CD14-positive monocyte (primary cell): ENCODE measurements around the gene ACP1. TPM values are rescaled to one million over a fixed set of nuclear protein-coding genes. Genes with fewer than 3 reads are reported as not detected.

Experiments used
- DNase-seq, 3 donors: peaks; one replicate each; pipeline ENCODE4 v3.0.0-alpha.2; 2011 to 2022
- H2AFZ ChIP-seq: 2 replicates; pipeline ENCODE4 v1.6.0; 2012; ENCODE audit warnings: mild to moderate bottlenecking, low read depth, low read length, inconsistent platforms; ENCODE audit not compliant: insufficient read depth, poor library complexity, severe bottlenecking
- H3K27ac ChIP-seq, 2 donors: 1 replicate in 1 of 2; 2 replicates in 1 of 2; pipeline ENCODE4 v1.5.1; 2012 to 2013; ENCODE audit warnings: low read length in 2 of 2, control low read depth in 1 of 2, inconsistent platforms in 1 of 2, low read depth in 1 of 2, mild to moderate bottlenecking in 1 of 2
- H3K27me3 ChIP-seq, 2 donors: one replicate each; pipeline versions ENCODE4 v1.6.0 to v1.6.1; 2011 to 2013; ENCODE audit warnings: low read length in 2 of 2; ENCODE audit not compliant: control insufficient read depth in 2 of 2, insufficient read depth in 2 of 2
- H3K36me3 ChIP-seq, 2 donors: replicated peaks in 1 of 2; 1 replicate in 1 of 2; 2 replicates in 1 of 2; pipeline versions ENCODE4 v1.5.1 to v1.6.1; 2012 to 2013; ENCODE audit warnings: low read length in 2 of 2, control low read depth in 1 of 2, inconsistent platforms in 1 of 2, mild to moderate bottlenecking in 1 of 2; ENCODE audit not compliant: insufficient read depth in 2 of 2, control insufficient read depth in 1 of 2
- H3K4me1 ChIP-seq, 2 donors: 1 replicate in 1 of 2; 2 replicates in 1 of 2; pipeline versions ENCODE4 v1.5.1 to v1.6.1; 2012 to 2013; ENCODE audit warnings: low read length in 2 of 2, control low read depth in 1 of 2, inconsistent platforms in 1 of 2, mild to moderate bottlenecking in 1 of 2, moderate library complexity in 1 of 2; ENCODE audit not compliant: insufficient read depth in 2 of 2, control insufficient read depth in 1 of 2
- H3K4me2 ChIP-seq: replicated peaks from 2 replicates; pipeline ENCODE3; 2012; ENCODE audit warnings: low read length, moderate library complexity, mild to moderate bottlenecking; ENCODE audit not compliant: poor library complexity, severe bottlenecking; ENCODE audit errors: extremely low read depth
- H3K4me3 ChIP-seq, 3 experiments: fragments of 200-600 bp in 1 of 3; sonication (generic) in 1 of 3; replicated peaks in 1 of 3; 1 replicate in 2 of 3; 2 replicates in 1 of 3; pipeline ENCODE4 v1.5.1; 2011 to 2013; ENCODE audit warnings: low read length in 3 of 3, mild to moderate bottlenecking in 3 of 3, control low read depth in 2 of 3, low read depth in 2 of 3, inconsistent platforms in 1 of 3, moderate library complexity in 1 of 3
- H3K79me2 ChIP-seq: 2 replicates; pipeline ENCODE4 v1.6.0; 2012; ENCODE audit warnings: mild to moderate bottlenecking, control low read depth, inconsistent platforms, low read length, moderate library complexity; ENCODE audit not compliant: insufficient read depth
- H3K9ac ChIP-seq: 2 replicates; pipeline ENCODE4 v1.6.0; 2017; ENCODE audit warnings: low read length, mild to moderate bottlenecking; ENCODE audit not compliant: insufficient read depth, poor library complexity, severe bottlenecking
- H3K9me3 ChIP-seq, 2 donors: replicated peaks in 1 of 2; 1 replicate in 1 of 2; 2 replicates in 1 of 2; pipeline versions ENCODE4 v1.5.1 to v1.6.1; 2012 to 2013; ENCODE audit warnings: low read length in 2 of 2, control low read depth in 1 of 2; ENCODE audit not compliant: control insufficient read depth in 1 of 2, insufficient read depth in 1 of 2
- H4K20me1 ChIP-seq: 2 replicates; pipeline ENCODE4 v1.6.0; 2012; ENCODE audit warnings: mild to moderate bottlenecking, low read length, control low read depth, moderate library complexity; ENCODE audit not compliant: insufficient read depth
- H3K27ac Mint-ChIP-seq, 7 donors: one replicate each; pipeline ENCODE4 v1.8.0; 2020; ENCODE audit warnings: mild to moderate bottlenecking in 7 of 7, mixed read lengths in 7 of 7, moderate library complexity in 6 of 7, inconsistent platforms in 2 of 7
- H3K27me3 Mint-ChIP-seq, 3 donors: one replicate each; pipeline ENCODE4 v1.8.0; 2021 to 2022; ENCODE audit warnings: low read depth in 3 of 3, mild to moderate bottlenecking in 3 of 3, mixed read lengths in 3 of 3, moderate library complexity in 3 of 3, inconsistent platforms in 1 of 3
- H3K36me3 Mint-ChIP-seq, 2 donors: one replicate each; pipeline ENCODE4 v1.8.0; 2020; ENCODE audit warnings: mixed read lengths in 2 of 2, inconsistent platforms in 1 of 2, mild to moderate bottlenecking in 1 of 2
- H3K4me1 Mint-ChIP-seq: one replicate; pipeline ENCODE4 v1.8.0; 2020; ENCODE audit warnings: mild to moderate bottlenecking, mixed read lengths
- H3K4me3 Mint-ChIP-seq, 2 donors: one replicate each; pipeline ENCODE4 v1.8.0; 2020; ENCODE audit warnings: mild to moderate bottlenecking in 2 of 2, mixed read lengths in 2 of 2, moderate library complexity in 1 of 2
- H3K9me3 Mint-ChIP-seq, 7 donors: one replicate each; pipeline ENCODE4 v1.8.0; 2020 to 2022; ENCODE audit warnings: mixed read lengths in 7 of 7, mild to moderate bottlenecking in 6 of 7, moderate library complexity in 6 of 7, inconsistent platforms in 2 of 7
- WGBS: methylation state at CpG from one replicate; pipeline ENCODE4 v1.1.5; 2013; ENCODE audit warnings: missing lambda C conversion rate; ENCODE audit not compliant: insufficient coverage; 5-methylcytosine and 5-hydroxymethylcytosine counted together
- intact Hi-C, 2 donors: fragments of 100-400 bp; cut with micrococcal nuclease; formaldehyde crosslinking; loops; one replicate each; pipeline versions ENCODE4 v1.15.0 to v1.15.1; 2023
- polyA plus RNA-seq, 3 donors: library from polyadenylated mRNA; depleted of rRNA in 1 of 3; unstranded in 2 of 3; stranded (reverse) in 1 of 3; fragments of 300-500 nt in 2 of 3; fragments of >200 nt in 1 of 3; fragmentation: Illumina TruSeq in 2 of 3; gene quantifications; 1 replicate in 2 of 3; 2 replicates in 1 of 3; pipeline ENCODE4 v1.2.3, GENCODE V29; 2012 to 2021
- TF ChIP-seq, protein P1 (sequence below): fragments of 200-600 bp; IDR thresholded peaks from one replicate; pipeline ENCODE4 v1.8.0; 2022; ENCODE audit warnings: antibody characterized with exemption, mild to moderate bottlenecking

ACP1 gene
- polyA plus RNA-seq, 3 donors = 51.8 to 77.0 (median 73.2) TPM

- Mint-ChIP-seq H3K4me1 (peaks cover 4% of the 10 kb centered on the region), H3K27ac (no peak overlapping the region), H3K4me3 (no peak overlapping the region), H3K36me3 (peaks cover 69 to 70% of the 10 kb centered on the region in 2 donors), H3K27me3 (peaks cover 0 to 4% (median under 1%) of the 10 kb centered on the region in 3 donors), H3K9me3 (no peaks in the 10 kb centered on the region)
- Histone ChIP-seq H3K9me3 (no peaks in the 10 kb centered on the region), H3K4me2 (no peak overlapping the region), H3K4me1 (no peaks in the 10 kb centered on the region), H3K4me3 (no peak overlapping the region), H4K20me1 (peaks cover 13% of the 10 kb centered on the region), H3K36me3 (peaks cover 64 to 71% of the 10 kb centered on the region in 2 donors), H3K27ac (no peak overlapping the region), H3K27me3 (peaks cover 0 to 6% of the 10 kb centered on the region in 2 donors), H2AFZ (no peak overlapping the region), H3K9ac (no peak overlapping the region), H3K79me2 (peaks cover 8% of the 10 kb centered on the region)
- no peak for DNase-seq
- intact Hi-C loops = no loop called here
- WGBS = 100% methylated on average over 2 of the region's 4 CpGs
- TF ChIP-seq, protein P1, sequence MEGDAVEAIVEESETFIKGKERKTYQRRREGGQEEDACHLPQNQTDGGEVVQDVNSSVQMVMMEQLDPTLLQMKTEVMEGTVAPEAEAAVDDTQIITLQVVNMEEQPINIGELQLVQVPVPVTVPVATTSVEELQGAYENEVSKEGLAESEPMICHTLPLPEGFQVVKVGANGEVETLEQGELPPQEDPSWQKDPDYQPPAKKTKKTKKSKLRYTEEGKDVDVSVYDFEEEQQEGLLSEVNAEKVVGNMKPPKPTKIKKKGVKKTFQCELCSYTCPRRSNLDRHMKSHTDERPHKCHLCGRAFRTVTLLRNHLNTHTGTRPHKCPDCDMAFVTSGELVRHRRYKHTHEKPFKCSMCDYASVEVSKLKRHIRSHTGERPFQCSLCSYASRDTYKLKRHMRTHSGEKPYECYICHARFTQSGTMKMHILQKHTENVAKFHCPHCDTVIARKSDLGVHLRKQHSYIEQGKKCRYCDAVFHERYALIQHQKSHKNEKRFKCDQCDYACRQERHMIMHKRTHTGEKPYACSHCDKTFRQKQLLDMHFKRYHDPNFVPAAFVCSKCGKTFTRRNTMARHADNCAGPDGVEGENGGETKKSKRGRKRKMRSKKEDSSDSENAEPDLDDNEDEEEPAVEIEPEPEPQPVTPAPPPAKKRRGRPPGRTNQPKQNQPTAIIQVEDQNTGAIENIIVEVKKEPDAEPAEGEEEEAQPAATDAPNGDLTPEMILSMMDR = no peak
Measured at GRCh38 chr2:279956-280649, 15.4 kb downstream of the ACP1 start.

- WGBS = 83% methylated on average over 6 of the region's 7 CpGs
- H3K36me3 ChIP-seq = peaks cover 62 to 67% of the 10 kb centered on the region in 2 donors
- no peaks in the 10 kb centered on the region for H3K9me3 Mint-ChIP-seq
- no peak overlapping the region for H2AFZ ChIP-seq
- H3K4me1 ChIP-seq = no peaks in the 10 kb centered on the region
- TF ChIP-seq, protein P1 = no peak
- H3K36me3 Mint-ChIP-seq = peaks cover 63 to 68% of the 10 kb centered on the region in 2 donors
- no peak overlapping the region for H3K4me3 ChIP-seq
- H3K4me2 ChIP-seq = no peak overlapping the region
- H3K27me3 Mint-ChIP-seq = peaks cover 4 to 10% (median 5%) of the 10 kb centered on the region in 3 donors
- H3K4me3 Mint-ChIP-seq = no peak overlapping the region
- no peaks in the 10 kb centered on the region for H3K4me1 Mint-ChIP-seq
- intact Hi-C loops = no loop called here
- peaks cover 5% of the 10 kb centered on the region for H3K79me2 ChIP-seq
- no peak overlapping the region for H3K9ac ChIP-seq
- DNase-seq = no peak
- H4K20me1 ChIP-seq = peaks cover 11% of the 10 kb centered on the region
- peaks cover 2 to 12% of the 10 kb centered on the region in 2 donors for H3K27me3 ChIP-seq
- H3K9me3 ChIP-seq = no peaks in the 10 kb centered on the region
- no peak overlapping the region for H3K27ac Mint-ChIP-seq
- H3K27ac ChIP-seq = no peak overlapping the region
Measured at GRCh38 chr2:280650-281110, 15.9 kb downstream of the ACP1 start.
